ENCODE measurements around the gene RBMX.
"Not testable (repeated sequence)": the region's sequence is repeated elsewhere in the genome, so short reads cannot be mapped to it uniquely, and the experiment has no call there.

Gene RBMX

GRCh38 chrX:136878423-136878822, 2.1 kb downstream of the RBMX start:
- DNase-seq (ENCODE audit: low spot score): no peak

GRCh38 chrX:136874114-136874513, 6.4 kb downstream of the RBMX start:
- DNase-seq (ENCODE audit: low spot score): not testable (repeated sequence)

- DNase-seq (ENCODE audit: low spot score): not testable (repeated sequence)
Measured at GRCh38 chrX:136873210-136873609, 7.3 kb downstream of the RBMX start.

GRCh38 chrX:136872091-136872700, 8.3 kb downstream of the RBMX start:
- no peak for DNase-seq (ENCODE audit: low spot score)

- no peak for DNase-seq (ENCODE audit: low spot score)
Measured at GRCh38 chrX:136870064-136870463, 10.5 kb downstream of the RBMX start.

GRCh38 chrX:136868283-136869055, 12.1 kb downstream of the RBMX start:
- no peak for DNase-seq (ENCODE audit: low spot score)

DNA sequence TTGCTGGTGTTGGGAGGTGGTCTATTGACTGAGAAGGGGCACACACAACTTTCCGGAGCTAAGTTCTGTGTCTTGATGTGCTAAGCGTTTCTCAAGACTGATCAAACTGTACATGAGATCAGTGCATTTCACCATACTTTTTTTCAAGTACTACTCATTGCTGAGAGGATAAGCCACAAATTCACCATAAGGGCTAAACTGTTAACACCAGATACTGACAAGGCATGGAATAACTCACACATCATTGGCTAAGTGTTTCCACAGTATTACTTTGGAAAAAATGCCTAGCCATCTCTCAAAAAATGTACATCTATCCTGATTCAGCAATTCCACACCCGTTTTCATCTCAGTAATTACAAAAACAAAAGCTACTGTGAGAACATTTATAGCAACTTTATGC, 13.0 kb downstream of the RBMX start:
- DNase-seq (ENCODE audit: low spot score): no peak

GRCh38 chrX:136867096-136867491, 13.4 kb downstream of the RBMX start:
- DNase-seq (ENCODE audit: low spot score): no peak

DNA sequence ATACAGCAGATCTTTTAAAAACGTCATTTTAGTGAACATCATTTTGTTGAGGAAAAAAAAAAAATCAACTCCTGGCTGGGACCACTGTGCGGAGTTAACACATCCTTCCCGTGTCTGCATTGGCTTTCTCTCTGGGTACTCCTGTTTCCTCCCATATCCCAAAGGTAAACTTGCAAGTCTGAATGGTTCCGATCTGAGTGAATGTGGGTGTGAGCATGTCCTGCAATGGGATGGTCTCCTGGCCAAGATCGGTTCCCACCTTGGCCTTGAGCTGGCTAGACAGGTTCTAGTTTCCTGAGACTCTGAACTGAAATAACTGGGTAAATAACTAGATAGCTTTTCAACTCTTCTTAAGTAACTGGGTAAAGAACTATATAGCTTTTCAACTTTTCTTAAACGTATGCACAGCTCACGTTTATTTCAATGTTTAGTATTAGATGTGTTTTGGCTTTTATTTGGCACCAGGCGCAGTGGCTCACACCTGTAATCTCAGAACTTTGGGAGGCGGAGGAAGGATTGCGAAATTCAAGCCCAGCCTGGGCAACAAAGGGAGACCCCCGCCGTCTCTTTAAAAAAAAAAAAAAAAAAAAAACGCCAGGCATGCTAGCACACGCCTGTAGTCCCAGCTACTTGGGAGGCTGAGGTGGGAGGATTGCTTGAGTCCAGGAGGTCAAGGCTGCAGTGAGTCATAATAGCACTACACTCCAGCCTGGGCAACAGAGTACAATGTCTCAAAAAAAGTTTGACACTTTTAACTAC, 14.0 kb downstream of the RBMX start:
- DNase-seq (ENCODE audit: low spot score): no peak

- DNase-seq (ENCODE audit: low spot score): no peak
Measured at GRCh38 chrX:136865270-136866158, 15.0 kb downstream of the RBMX start.

DNA sequence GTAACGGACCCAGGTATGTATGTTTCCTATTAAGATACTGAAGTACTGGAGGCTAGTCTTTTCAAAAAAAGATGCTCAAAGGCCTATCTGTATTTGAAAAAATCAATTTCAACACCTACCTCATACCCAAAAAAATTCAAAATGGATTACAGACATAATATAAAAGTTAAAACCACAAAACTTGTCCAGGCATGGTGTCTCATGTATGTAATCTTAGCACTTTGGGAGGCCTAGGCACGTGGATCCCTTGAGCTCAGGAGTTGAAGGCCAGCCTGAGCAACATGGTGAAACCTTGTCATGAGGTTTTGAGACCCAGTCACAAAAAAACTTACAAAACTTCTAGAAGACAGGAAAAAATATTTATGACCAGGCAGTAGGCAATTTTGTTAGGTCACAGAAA, 16.7 kb downstream of the RBMX start:
- no peak for DNase-seq (ENCODE audit: low spot score)

DNA sequence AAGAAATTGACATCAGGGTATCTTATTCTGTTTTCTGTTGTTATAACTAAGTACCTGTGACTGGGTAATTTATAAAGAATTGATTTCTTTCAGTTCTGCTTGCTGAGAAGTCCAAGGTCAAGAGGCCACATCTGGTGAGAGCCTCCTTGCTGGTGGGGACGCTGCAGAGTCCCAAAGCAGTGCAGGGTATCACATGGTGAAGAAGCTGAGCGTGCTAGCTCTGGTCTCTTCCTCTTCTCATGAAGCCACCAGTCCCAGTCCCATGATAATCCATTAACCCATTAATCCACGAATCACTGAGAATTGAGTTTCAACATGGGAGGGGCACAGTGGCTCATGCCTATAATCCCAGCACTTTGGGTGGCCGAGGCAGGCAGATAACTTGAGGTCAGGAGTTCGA, 18.0 kb downstream of the RBMX start:
- DNase-seq (ENCODE audit: low spot score): no peak

- DNase-seq (ENCODE audit: low spot score): no peak
Measured at GRCh38 chrX:136861877-136862276, 18.6 kb downstream of the RBMX start.

- DNase-seq (ENCODE audit: low spot score): no peak
Measured at GRCh38 chrX:136858007-136858756, 22.3 kb downstream of the RBMX start.

- DNase-seq (ENCODE audit: low spot score): no peak
Measured at GRCh38 chrX:136856551-136856950, 24.0 kb downstream of the RBMX start.

- DNase-seq (ENCODE audit: low spot score): no peak
Measured at GRCh38 chrX:136856050-136856449, 24.5 kb downstream of the RBMX start.

- DNase-seq (ENCODE audit: low spot score): no peak
Measured at GRCh38 chrX:136851526-136851925, 29.0 kb downstream of the RBMX start.

GRCh38 chrX:136850441-136851175, 29.9 kb downstream of the RBMX start:
- DNase-seq (ENCODE audit: low spot score): no peak

DNA sequence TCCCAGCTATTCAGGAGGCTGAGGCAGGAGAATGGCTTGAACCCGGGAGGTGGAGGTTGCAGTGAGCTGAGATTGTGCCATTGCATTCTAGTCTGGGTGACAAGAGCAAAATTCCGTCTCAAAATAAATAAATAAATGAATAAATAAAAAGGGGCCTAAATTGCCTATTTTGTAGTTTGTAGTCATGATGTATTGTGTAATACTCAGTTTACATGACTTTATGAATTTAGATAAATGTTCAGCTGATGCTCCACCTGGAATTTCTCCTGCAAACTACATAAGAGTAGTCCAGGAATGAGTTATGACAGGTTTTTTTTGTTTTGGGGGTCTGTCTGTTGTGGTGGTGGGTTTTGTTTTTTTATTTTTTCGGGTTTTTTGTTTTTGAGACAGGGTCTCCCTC, 31.1 kb downstream of the RBMX start:
- DNase-seq (ENCODE audit: low spot score): no peak

- DNase-seq (ENCODE audit: low spot score): no peak
Measured at GRCh38 chrX:136847874-136848273, 32.7 kb downstream of the RBMX start.

- no peak for DNase-seq (ENCODE audit: low spot score)
Measured at GRCh38 chrX:136839196-136839595, 41.3 kb downstream of the RBMX start.

All from hepatic stellate cell (primary cell).